ENCODE measurements around the gene CAST.
A peak's percentile ranks its signal among the peaks of the same experiment; 100 is the strongest.
"Not testable (repeated sequence)": the region's sequence is repeated elsewhere in the genome, so short reads cannot be mapped to it uniquely, and the experiment has no call there.

Gene CAST, protein sequence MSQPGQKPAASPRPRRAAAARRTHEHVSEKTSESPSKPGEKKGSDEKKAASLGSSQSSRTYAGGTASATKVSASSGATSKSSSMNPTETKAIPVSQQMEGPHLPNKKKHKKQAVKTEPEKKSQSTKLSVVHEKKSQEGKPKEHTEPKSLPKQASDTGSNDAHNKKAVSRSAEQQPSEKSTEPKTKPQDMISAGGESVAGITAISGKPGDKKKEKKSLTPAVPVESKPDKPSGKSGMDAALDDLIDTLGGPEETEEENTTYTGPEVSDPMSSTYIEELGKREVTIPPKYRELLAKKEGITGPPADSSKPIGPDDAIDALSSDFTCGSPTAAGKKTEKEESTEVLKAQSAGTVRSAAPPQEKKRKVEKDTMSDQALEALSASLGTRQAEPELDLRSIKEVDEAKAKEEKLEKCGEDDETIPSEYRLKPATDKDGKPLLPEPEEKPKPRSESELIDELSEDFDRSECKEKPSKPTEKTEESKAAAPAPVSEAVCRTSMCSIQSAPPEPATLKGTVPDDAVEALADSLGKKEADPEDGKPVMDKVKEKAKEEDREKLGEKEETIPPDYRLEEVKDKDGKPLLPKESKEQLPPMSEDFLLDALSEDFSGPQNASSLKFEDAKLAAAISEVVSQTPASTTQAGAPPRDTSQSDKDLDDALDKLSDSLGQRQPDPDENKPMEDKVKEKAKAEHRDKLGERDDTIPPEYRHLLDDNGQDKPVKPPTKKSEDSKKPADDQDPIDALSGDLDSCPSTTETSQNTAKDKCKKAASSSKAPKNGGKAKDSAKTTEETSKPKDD

DNA sequence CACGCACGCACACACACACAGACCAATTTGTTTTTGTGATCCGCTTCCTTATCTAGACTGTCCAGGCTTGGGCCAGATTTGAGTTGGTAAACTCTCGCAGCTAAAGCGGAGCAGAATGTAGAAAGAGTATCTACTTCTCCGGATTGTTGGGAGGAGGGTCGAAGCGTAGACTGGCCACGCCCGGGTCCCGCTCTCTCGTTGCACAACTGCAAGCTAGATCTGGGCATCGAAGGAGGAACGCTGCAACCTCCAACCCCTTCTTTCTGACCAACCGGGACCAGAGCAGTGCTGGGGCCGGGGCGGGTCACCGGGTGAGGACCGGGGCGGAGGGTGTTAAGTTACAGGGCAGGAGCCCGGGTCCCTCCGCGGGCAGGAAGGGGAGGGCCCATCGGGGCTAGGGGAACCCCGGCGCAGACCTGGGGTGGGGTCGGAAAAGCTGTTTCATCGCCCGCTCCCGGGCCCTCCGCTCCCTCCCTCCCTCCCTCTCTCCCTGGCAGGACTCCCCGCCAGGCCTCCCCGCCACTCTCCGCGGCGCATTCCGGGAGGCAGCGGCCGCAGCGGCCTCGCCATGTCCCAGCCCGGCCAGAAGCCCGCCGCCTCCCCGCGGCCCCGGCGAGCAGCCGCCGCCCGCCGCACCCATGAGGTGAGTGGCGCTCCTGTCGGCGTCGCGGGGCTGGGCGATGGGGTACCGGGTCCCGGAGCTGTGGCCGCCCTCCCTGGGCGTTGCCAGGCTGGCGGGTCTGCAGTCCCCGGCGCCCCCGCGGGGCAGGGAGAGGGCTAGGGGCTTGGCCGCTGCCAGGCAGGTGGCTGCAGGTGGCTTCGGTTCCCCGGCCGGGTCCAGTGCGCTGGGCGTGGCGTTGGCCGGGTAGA, at the start of gene CAST:
Gene CAST (plus strand): TSS at position 522 of the 870 bp plus-strand sequence. CDS start 47 bp downstream, at position 569.
- peak within 1 kb of the TSS; percentile 83 to 96 for H3K4me3 ChIP-seq (ENCODE audit: low read length in 2 of 2)
- no peaks in the 10 kb centered on the region for H3K36me3 ChIP-seq (ENCODE audit: control insufficient read depth in 2 of 2, insufficient read depth in 2 of 2, low read length in 2 of 2)
- H3K4me1 ChIP-seq (ENCODE audit: control insufficient read depth, insufficient read depth, low read length): peaks cover 16% of the 10 kb centered on the region
- H3K9ac ChIP-seq (ENCODE audit: low read length in 2 of 2): peak within 1 kb of the TSS; percentile 91 to 93
- H3K9me3 ChIP-seq (ENCODE audit: control insufficient read depth in 2 of 2, low read length in 2 of 2): no peaks in the 10 kb centered on the region
- H3K27me3 ChIP-seq (ENCODE audit: control insufficient read depth in 1 of 2, insufficient read depth in 2 of 2, low read length in 2 of 2): no peaks in the 10 kb centered on the region
- H3K27ac ChIP-seq (ENCODE audit: low read length): peak within 1 kb of the TSS; percentile 94

DNA sequence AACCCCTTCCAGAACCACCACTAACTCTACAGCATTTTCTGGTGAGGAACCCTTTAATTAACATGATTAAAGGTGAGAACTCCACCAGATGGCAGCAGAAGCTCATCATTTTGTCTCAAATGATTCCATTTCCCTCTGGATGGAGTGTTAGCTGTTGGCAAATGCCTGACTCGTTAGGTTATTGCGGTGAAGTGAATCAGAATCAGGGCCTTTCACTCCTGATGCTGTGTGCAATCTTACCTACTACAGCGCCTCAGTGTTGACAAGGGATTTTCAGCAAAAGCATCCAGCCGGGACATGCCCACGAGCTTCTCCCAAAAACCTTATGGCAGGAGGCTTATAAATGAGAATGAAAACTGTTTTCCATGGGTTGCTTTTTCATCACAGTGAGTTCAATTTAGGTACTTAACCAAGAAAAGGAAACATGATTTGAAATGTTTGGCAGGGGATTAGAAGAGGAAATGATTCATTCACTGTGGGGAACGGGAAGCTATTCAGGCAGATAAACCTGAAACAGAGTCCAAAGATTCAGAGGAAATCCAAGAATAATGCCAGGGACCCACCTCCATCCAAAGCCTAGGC, 48.0 kb upstream of the CAST start:
- no peaks in the 10 kb centered on the region for H3K27me3 ChIP-seq (ENCODE audit: control insufficient read depth in 1 of 2, insufficient read depth in 2 of 2, low read length in 2 of 2)
- H3K9ac ChIP-seq (ENCODE audit: low read length in 2 of 2): no peak overlapping the region
- H3K27ac ChIP-seq (ENCODE audit: low read length): no peak overlapping the region
- H3K36me3 ChIP-seq (ENCODE audit: control insufficient read depth in 2 of 2, insufficient read depth in 2 of 2, low read length in 2 of 2): no peaks in the 10 kb centered on the region
- peak overlapping the region in 1 of 2 donors; percentile 46 for H3K4me3 ChIP-seq (ENCODE audit: low read length in 2 of 2)
- H3K9me3 ChIP-seq (ENCODE audit: control insufficient read depth in 2 of 2, low read length in 2 of 2): no peaks in the 10 kb centered on the region
- no peaks in the 10 kb centered on the region for H3K4me1 ChIP-seq (ENCODE audit: control insufficient read depth, insufficient read depth, low read length)

DNA sequence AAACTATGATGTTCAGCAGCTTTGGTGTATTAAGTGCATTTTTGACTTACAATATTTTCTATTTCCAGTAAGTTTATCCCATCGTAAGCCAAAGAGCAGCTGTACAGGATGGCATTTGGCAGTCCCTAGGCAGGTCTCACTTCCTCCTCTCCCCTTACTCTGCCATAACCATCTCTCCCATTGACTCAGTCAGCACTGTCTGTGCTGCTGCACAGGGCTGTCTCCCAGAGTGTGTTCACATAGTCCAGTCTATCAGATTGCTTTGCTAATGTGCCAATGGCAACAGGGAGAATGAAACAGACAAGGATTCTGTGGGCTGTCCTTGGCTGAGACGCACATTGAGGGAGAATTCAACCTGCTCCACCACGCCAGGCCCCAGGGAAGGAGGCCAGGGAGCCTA, 47.0 kb upstream of the CAST start:
- H3K27me3 ChIP-seq (ENCODE audit: control insufficient read depth in 1 of 2, insufficient read depth in 2 of 2, low read length in 2 of 2): no peaks in the 10 kb centered on the region
- H3K27ac ChIP-seq (ENCODE audit: low read length): no peak overlapping the region
- no peaks in the 10 kb centered on the region for H3K4me1 ChIP-seq (ENCODE audit: control insufficient read depth, insufficient read depth, low read length)
- no peaks in the 10 kb centered on the region for H3K9me3 ChIP-seq (ENCODE audit: control insufficient read depth in 2 of 2, low read length in 2 of 2)
- no peak overlapping the region for H3K4me3 ChIP-seq (ENCODE audit: low read length in 2 of 2)
- H3K9ac ChIP-seq (ENCODE audit: low read length in 2 of 2): no peak overlapping the region
- H3K36me3 ChIP-seq (ENCODE audit: control insufficient read depth in 2 of 2, insufficient read depth in 2 of 2, low read length in 2 of 2): no peaks in the 10 kb centered on the region

DNA sequence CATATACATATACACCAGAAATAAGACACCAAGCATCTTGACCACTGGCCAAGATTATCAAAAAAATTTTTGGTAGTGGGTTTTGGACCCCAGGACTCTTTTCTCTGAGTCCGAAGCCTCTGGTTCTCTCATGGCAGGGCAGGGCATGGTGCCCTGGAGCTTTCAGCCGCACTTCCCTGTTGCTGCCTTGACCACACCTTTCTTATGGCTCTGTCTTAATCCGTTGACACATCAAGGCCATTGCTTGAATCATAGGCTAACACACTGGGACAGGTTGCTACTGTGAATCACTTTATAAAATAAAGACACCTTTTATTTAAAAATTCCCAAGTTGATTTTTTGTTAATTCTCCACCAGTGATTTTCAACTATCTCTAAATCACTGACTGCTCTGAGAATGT, 45.4 kb upstream of the CAST start:
- Histone ChIP-seq H3K27ac (ENCODE audit: low read length) (no peak overlapping the region), H3K36me3 (ENCODE audit: control insufficient read depth in 2 of 2, insufficient read depth in 2 of 2, low read length in 2 of 2) (no peaks in the 10 kb centered on the region), H3K9ac (ENCODE audit: low read length in 2 of 2) (no peak overlapping the region), H3K9me3 (ENCODE audit: control insufficient read depth in 2 of 2, low read length in 2 of 2) (no peaks in the 10 kb centered on the region), H3K27me3 (ENCODE audit: control insufficient read depth in 1 of 2, insufficient read depth in 2 of 2, low read length in 2 of 2) (no peaks in the 10 kb centered on the region), H3K4me3 (ENCODE audit: low read length in 2 of 2) (no peak overlapping the region), H3K4me1 (ENCODE audit: control insufficient read depth, insufficient read depth, low read length) (no peaks in the 10 kb centered on the region)

DNA sequence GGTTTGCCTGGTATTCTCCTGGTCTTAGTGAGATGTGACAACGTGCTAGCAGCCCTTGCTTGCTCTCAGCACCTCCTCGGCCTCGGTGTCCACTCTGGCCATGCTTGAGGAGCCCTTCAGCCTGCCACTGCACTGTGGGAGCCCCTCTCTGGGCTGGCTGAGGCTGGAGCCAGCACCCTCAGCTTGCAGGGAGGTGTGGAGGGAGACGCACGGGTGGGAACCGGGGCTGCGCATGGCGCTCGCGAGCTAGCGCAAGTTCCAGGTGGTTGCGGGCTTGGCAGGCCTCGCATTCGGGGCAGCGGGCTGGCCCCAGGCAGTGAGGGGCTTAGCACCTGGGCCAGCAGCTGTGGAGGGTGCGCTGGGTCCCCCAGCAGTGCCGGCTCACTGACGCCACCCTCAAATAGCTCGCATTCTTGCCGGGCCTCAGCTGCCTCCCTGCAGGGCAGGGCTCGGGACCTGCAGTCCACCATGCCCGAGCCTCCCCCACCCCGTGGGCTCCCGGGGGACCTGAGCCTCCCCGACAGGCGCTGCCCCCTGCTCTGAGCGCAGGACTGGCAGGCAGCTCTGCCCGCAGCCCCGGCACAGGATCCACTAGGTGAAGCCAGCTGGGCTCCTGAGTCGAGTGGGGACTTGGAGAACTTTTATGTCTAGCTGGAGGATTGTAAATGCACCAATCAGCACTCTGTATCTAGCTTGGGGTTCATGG, 43.7 kb upstream of the CAST start:
- not testable (repeated sequence) for H3K27ac ChIP-seq (ENCODE audit: low read length); H3K9ac ChIP-seq (ENCODE audit: low read length in 2 of 2); H3K4me1 ChIP-seq (ENCODE audit: control insufficient read depth, insufficient read depth, low read length); H3K9me3 ChIP-seq (ENCODE audit: control insufficient read depth in 2 of 2, low read length in 2 of 2); H3K27me3 ChIP-seq (ENCODE audit: control insufficient read depth in 1 of 2, insufficient read depth in 2 of 2, low read length in 2 of 2); H3K4me3 ChIP-seq (ENCODE audit: low read length in 2 of 2); H3K36me3 ChIP-seq (ENCODE audit: control insufficient read depth in 2 of 2, insufficient read depth in 2 of 2, low read length in 2 of 2)

DNA sequence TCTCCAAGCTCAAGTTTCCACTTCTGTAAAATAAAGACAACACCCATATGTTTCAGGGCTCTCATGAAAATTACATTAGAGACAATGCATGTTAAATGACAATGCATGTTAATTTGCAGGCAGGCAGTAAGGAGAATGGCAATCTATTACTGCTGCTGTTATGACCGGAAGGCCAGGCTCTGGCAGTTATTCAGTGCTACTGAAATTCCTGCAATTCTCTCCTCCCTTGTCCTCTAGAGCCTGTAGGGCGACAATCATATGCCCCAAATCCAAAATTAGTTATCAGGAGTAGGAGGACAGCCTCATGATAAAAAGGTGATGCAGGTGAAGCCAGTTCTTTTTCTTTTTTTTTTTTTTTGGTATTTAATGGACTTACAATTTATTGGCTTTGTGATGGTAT, 42.2 kb upstream of the CAST start:
- H3K9ac ChIP-seq (ENCODE audit: low read length in 2 of 2): no peak overlapping the region
- no peaks in the 10 kb centered on the region for H3K4me1 ChIP-seq (ENCODE audit: control insufficient read depth, insufficient read depth, low read length)
- H3K4me3 ChIP-seq (ENCODE audit: low read length in 2 of 2): no peak overlapping the region
- no peaks in the 10 kb centered on the region for H3K27me3 ChIP-seq (ENCODE audit: control insufficient read depth in 1 of 2, insufficient read depth in 2 of 2, low read length in 2 of 2)
- no peaks in the 10 kb centered on the region for H3K36me3 ChIP-seq (ENCODE audit: control insufficient read depth in 2 of 2, insufficient read depth in 2 of 2, low read length in 2 of 2)
- H3K9me3 ChIP-seq (ENCODE audit: control insufficient read depth in 2 of 2, low read length in 2 of 2): no peaks in the 10 kb centered on the region
- no peak overlapping the region for H3K27ac ChIP-seq (ENCODE audit: low read length)

DNA sequence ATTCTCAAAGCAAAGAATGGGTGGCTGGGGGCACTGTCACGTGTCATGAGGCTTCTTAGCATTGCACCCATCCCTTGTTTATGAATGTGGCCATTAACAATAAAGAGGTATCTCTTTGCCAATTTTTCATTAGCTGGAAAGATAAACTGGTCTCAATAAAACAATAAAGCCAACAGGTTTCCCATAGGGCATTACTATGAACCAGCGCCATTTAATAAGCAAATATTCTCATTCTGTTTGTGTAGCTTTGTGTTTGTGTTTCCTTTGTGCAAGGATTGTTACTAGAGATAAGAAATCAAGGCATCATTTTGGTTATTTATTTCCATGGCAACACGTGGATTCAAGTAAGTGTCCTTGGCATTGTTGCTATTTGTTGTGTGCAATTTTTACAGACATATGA, 37.6 kb upstream of the CAST start:
- H3K27me3 ChIP-seq (ENCODE audit: control insufficient read depth in 1 of 2, insufficient read depth in 2 of 2, low read length in 2 of 2): no peaks in the 10 kb centered on the region
- no peaks in the 10 kb centered on the region for H3K36me3 ChIP-seq (ENCODE audit: control insufficient read depth in 2 of 2, insufficient read depth in 2 of 2, low read length in 2 of 2)
- no peaks in the 10 kb centered on the region for H3K4me1 ChIP-seq (ENCODE audit: control insufficient read depth, insufficient read depth, low read length)
- no peaks in the 10 kb centered on the region for H3K9me3 ChIP-seq (ENCODE audit: control insufficient read depth in 2 of 2, low read length in 2 of 2)
- no peak overlapping the region for H3K4me3 ChIP-seq (ENCODE audit: low read length in 2 of 2)
- no peak overlapping the region for H3K9ac ChIP-seq (ENCODE audit: low read length in 2 of 2)
- H3K27ac ChIP-seq (ENCODE audit: low read length): no peak overlapping the region

DNA sequence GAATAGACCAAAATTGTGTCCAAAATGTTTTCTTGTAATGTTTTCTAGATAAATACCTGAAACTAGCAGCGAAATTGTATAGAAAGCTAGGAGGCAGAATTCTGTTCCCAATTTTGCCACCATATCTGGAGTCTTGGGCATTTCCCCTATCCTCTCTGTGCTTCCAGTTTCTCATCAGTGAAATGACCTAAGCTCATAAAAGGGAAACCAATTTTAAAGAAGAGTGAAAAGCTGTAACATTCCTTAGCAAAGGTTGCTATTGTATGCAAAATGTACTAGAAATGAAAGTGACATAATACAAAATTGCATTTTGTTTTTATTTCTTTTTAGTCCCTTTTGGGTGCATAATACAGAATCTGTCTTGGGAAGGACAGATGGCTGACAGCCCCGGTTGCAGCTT, 36.8 kb upstream of the CAST start:
- no peak overlapping the region for H3K4me3 ChIP-seq (ENCODE audit: low read length in 2 of 2)

DNA sequence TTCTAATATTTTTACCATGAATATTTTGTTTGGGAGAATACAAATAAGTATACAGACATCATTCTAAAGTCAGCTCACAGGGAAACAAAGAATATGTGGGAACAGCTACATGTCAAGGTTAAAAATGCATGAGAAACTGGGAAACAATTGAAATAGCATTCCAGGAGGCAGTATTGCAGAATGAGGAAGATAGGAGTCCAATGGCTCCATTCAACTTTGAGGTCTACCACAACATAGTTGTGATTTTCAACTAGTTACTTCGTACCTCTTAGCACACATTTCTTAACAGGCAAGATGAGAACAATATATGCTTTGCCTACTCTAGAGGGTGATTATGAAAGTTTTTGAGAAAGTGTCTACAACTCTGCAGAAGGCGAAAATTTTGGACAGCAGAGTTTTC, 35.2 kb upstream of the CAST start:
- Histone ChIP-seq H3K9me3 (ENCODE audit: control insufficient read depth in 2 of 2, low read length in 2 of 2) (no peaks in the 10 kb centered on the region), H3K27ac (ENCODE audit: low read length) (no peak overlapping the region), H3K9ac (ENCODE audit: low read length in 2 of 2) (no peak overlapping the region), H3K4me3 (ENCODE audit: low read length in 2 of 2) (no peak overlapping the region), H3K36me3 (ENCODE audit: control insufficient read depth in 2 of 2, insufficient read depth in 2 of 2, low read length in 2 of 2) (no peaks in the 10 kb centered on the region), H3K4me1 (ENCODE audit: control insufficient read depth, insufficient read depth, low read length) (no peaks in the 10 kb centered on the region), H3K27me3 (ENCODE audit: control insufficient read depth in 1 of 2, insufficient read depth in 2 of 2, low read length in 2 of 2) (no peaks in the 10 kb centered on the region)

More for the DNA sequence above, 36.8 kb upstream of the CAST start:
- Histone ChIP-seq H3K4me1 (ENCODE audit: control insufficient read depth, insufficient read depth, low read length) (no peaks in the 10 kb centered on the region), H3K27ac (ENCODE audit: low read length) (no peak overlapping the region), H3K9me3 (ENCODE audit: control insufficient read depth in 2 of 2, low read length in 2 of 2) (no peaks in the 10 kb centered on the region), H3K36me3 (ENCODE audit: control insufficient read depth in 2 of 2, insufficient read depth in 2 of 2, low read length in 2 of 2) (no peaks in the 10 kb centered on the region), H3K9ac (ENCODE audit: low read length in 2 of 2) (no peak overlapping the region), H3K27me3 (ENCODE audit: control insufficient read depth in 1 of 2, insufficient read depth in 2 of 2, low read length in 2 of 2) (no peaks in the 10 kb centered on the region)

Measured in stomach smooth muscle (tissue), 2 donors.